GM12892 (cell line): Measurements from ENCODE around the gene PARP4.
"Not testable (repeated sequence)": the region's sequence is repeated elsewhere in the genome, so short reads cannot be mapped to it uniquely, and the experiment has no call there.

Experiments used
- DNase-seq: peaks from one replicate; pipeline ENCODE4 v3.0.0; 2011; ENCODE audit not compliant: insufficient read length
- FAIRE-seq: peaks from 2 replicates; lab custom pipeline; 2011; peaks lifted over from hg19 to GRCh38; lab: Jason Lieb, UNC
- POLR2A ChIP-seq: IDR thresholded peaks from 2 replicates; pipeline ENCODE4 v1.6.1; 2011; ENCODE audit warnings: low read depth, low read length, control low read depth
- POLR2AphosphoS5 ChIP-seq: IDR thresholded peaks from 2 replicates; pipeline ENCODE4 v1.6.1; 2011; ENCODE audit warnings: low read depth, low read length, control low read depth
- TAF1 ChIP-seq: IDR thresholded peaks from 2 replicates; pipeline ENCODE4 v1.6.1; 2011; ENCODE audit warnings: low read depth, mild to moderate bottlenecking, control low read depth, low read length, borderline replicate concordance

Gene PARP4

GRCh38 chr13:24502533-24503378 is 9.8 kb downstream of the PARP4 start:
- FAIRE-seq (no peak), DNase-seq (no peak)
- TF ChIP-seq POLR2A (no peak), TAF1 (no peak), POLR2AphosphoS5 (no peak)

GRCh38 chr13:24500977-24501376 is 11.6 kb downstream of the PARP4 start:
- DNase-seq (no peak), FAIRE-seq (no peak)
- TF ChIP-seq POLR2A (no peak), TAF1 (no peak), POLR2AphosphoS5 (no peak)

GRCh38 chr13:24497742-24498141 is 14.8 kb downstream of the PARP4 start:
- DNase-seq (no peak), FAIRE-seq (no peak)
- no peak for TF ChIP-seq TAF1
- no peak for TF ChIP-seq POLR2AphosphoS5
- TF ChIP-seq POLR2A, result no peak

- not testable (repeated sequence) for DNase-seq, FAIRE-seq
Measured at GRCh38 chr13:24496295-24496694, 16.3 kb downstream of the PARP4 start.

- FAIRE-seq, result no peak
- TF ChIP-seq POLR2A (no peak), POLR2AphosphoS5 (no peak), TAF1 (no peak)
- no peak for DNase-seq
Measured at GRCh38 chr13:24495151-24495729, 17.3 kb downstream of the PARP4 start.

- DNase-seq (no peak), FAIRE-seq (no peak)
- TF ChIP-seq TAF1 (no peak), POLR2AphosphoS5 (no peak), POLR2A (no peak)
Measured at GRCh38 chr13:24493356-24493755, 19.2 kb downstream of the PARP4 start.

- DNase-seq, result no peak
- no peak for FAIRE-seq
- TF ChIP-seq POLR2AphosphoS5, result no peak
- no peak for TF ChIP-seq TAF1
- no peak for TF ChIP-seq POLR2A
Measured at GRCh38 chr13:24491845-24492244, 20.7 kb downstream of the PARP4 start.

- no peak for TF ChIP-seq POLR2A
- TF ChIP-seq TAF1, result no peak
- TF ChIP-seq POLR2AphosphoS5, result no peak
- DNase-seq, result no peak
- FAIRE-seq, result no peak
Measured at GRCh38 chr13:24489721-24490120, 22.9 kb downstream of the PARP4 start.

- not testable (repeated sequence) for FAIRE-seq, DNase-seq
Measured at GRCh38 chr13:24488092-24488491, 24.5 kb downstream of the PARP4 start.

- FAIRE-seq, result not testable (repeated sequence)
Measured at GRCh38 chr13:24486017-24486657, 26.4 kb downstream of the PARP4 start.

GRCh38 chr13:24473686-24474085 is 38.9 kb downstream of the PARP4 start:
- TF ChIP-seq POLR2A, result no peak
- FAIRE-seq (no peak), DNase-seq (no peak)

More at GRCh38 chr13:24486017-24486657, 26.4 kb downstream of the PARP4 start:
- not testable (repeated sequence) for DNase-seq

- not testable (repeated sequence) for DNase-seq, FAIRE-seq
Measured at GRCh38 chr13:24472129-24472528, 40.4 kb downstream of the PARP4 start.

- TF ChIP-seq POLR2AphosphoS5, result no peak
- no peak for TF ChIP-seq TAF1
- no peak for TF ChIP-seq POLR2A
- no peak for DNase-seq
- no peak for FAIRE-seq
Measured at GRCh38 chr13:24463078-24463477, 49.5 kb downstream of the PARP4 start.
